CD4-positive, CD25-positive, alpha-beta regulatory T cell (primary cell): ENCODE results near the gene IGSF3. TPM values are rescaled to one million over a fixed set of nuclear protein-coding genes. Genes with fewer than 3 reads are reported as not detected.

ENCODE experiments used
- ATAC-seq, 2 donors: fragments of 150-1000 bp; cut with Tn5 transposase; one replicate each; pipeline ENCODE4 v1.10.0; 2021; ENCODE audit warnings: low read depth in 2 of 2, moderate number of reproducible peaks in 2 of 2, moderate library complexity in 1 of 2
- DNase-seq, 3 donors: peaks; one replicate each; pipeline versions ENCODE4 v3.0.0 to v3.0.0-alpha.2; 2012 to 2022; ENCODE audit warnings: mixed read lengths in 1 of 3
- H3K27ac ChIP-seq: one replicate; pipeline ENCODE4 v1.7.0; 2013; ENCODE audit warnings: mild to moderate bottlenecking, low read length; ENCODE audit not compliant: insufficient read depth, poor library complexity, severe bottlenecking
- H3K27me3 ChIP-seq: one replicate; pipeline ENCODE4 v1.7.0; 2013; ENCODE audit warnings: low read length; ENCODE audit not compliant: control insufficient read depth, insufficient read depth
- H3K36me3 ChIP-seq: one replicate; pipeline ENCODE4 v1.7.0; 2013; ENCODE audit warnings: mild to moderate bottlenecking, low read length, moderate library complexity; ENCODE audit not compliant: control insufficient read depth, insufficient read depth
- H3K4me1 ChIP-seq: 2 replicates; pipeline ENCODE4 v1.7.0; 2013; ENCODE audit warnings: mild to moderate bottlenecking, low read length; ENCODE audit not compliant: insufficient read depth, control insufficient read depth, poor library complexity, severe bottlenecking
- H3K4me3 ChIP-seq: one replicate; pipeline ENCODE4 v1.7.0; 2013; ENCODE audit warnings: low read depth, mild to moderate bottlenecking, low read length, moderate library complexity
- H3K9me3 ChIP-seq, 2 experiments: 1 replicate in 1 of 2; 2 replicates in 1 of 2; pipeline ENCODE4 v1.7.0; 2013; ENCODE audit warnings: low read length in 2 of 2, mild to moderate bottlenecking in 1 of 2, moderate library complexity in 1 of 2; ENCODE audit not compliant: control insufficient read depth in 2 of 2
- H3K27ac Mint-ChIP-seq, 3 donors: one replicate each; pipeline ENCODE4 v1.8.0; 2020 to 2022; ENCODE audit warnings: mild to moderate bottlenecking in 3 of 3, mixed read lengths in 3 of 3, moderate library complexity in 2 of 3
- H3K27me3 Mint-ChIP-seq: one replicate; pipeline ENCODE4 v1.8.0; 2022; ENCODE audit warnings: mild to moderate bottlenecking, mixed read lengths
- H3K36me3 Mint-ChIP-seq: one replicate; pipeline ENCODE4 v1.8.0; 2020; ENCODE audit warnings: mixed read lengths
- H3K4me1 Mint-ChIP-seq, 4 donors: one replicate each; pipeline ENCODE4 v1.8.0; 2020 to 2022; ENCODE audit warnings: mixed read lengths in 4 of 4, mild to moderate bottlenecking in 1 of 4
- H3K4me3 Mint-ChIP-seq, 4 donors: one replicate each; pipeline ENCODE4 v1.8.0; 2020 to 2022; ENCODE audit warnings: mild to moderate bottlenecking in 4 of 4, mixed read lengths in 4 of 4, moderate library complexity in 3 of 4
- H3K9me3 Mint-ChIP-seq, 7 donors: one replicate each; pipeline ENCODE4 v1.8.0; 2020 to 2022; ENCODE audit warnings: mixed read lengths in 7 of 7, mild to moderate bottlenecking in 3 of 7, moderate library complexity in 2 of 7
- polyA plus RNA-seq, 4 donors: library from polyadenylated mRNA; unstranded; fragments of 300-500 nt; fragmentation: Illumina TruSeq; gene quantifications; one replicate each; pipeline ENCODE4 v1.2.3, GENCODE V29; 2021
- total RNA-seq: library from RNA; stranded (reverse); gene quantifications from one replicate; pipeline ENCODE4 v1.2.3, GENCODE V29; 2022

IGSF3 gene
- total and polyA plus RNA-seq, 5 donors from 2014 or later, result 0.03 to 0.42 (median 0.21) TPM; not detected in 1

GRCh38 chr1:116586741-116587143 lies 80.8 kb downstream of the IGSF3 start:
- Mint-ChIP-seq H3K36me3 (no peaks in the 10 kb centered on the region), H3K27ac (no peak overlapping the region), H3K4me3 (no peak overlapping the region), H3K4me1 (peaks cover 0 to 5% (median 0%) of the 10 kb centered on the region in 4 donors), H3K9me3 (no peaks in the 10 kb centered on the region), H3K27me3 (no peaks in the 10 kb centered on the region)
- Histone ChIP-seq H3K9me3 (no peaks in the 10 kb centered on the region), H3K4me3 (no peak overlapping the region), H3K4me1 (no peaks in the 10 kb centered on the region), H3K36me3 (no peaks in the 10 kb centered on the region), H3K27me3 (no peaks in the 10 kb centered on the region), H3K27ac (no peak overlapping the region)
- DNase-seq (no peak), ATAC-seq (peak in 1 of 2 donors; percentile 20)

GRCh38 chr1:116585886-116586285 lies 81.6 kb downstream of the IGSF3 start:
- Mint-ChIP-seq H3K27me3 (no peaks in the 10 kb centered on the region), H3K36me3 (no peaks in the 10 kb centered on the region), H3K4me1 (peaks cover 0 to 5% (median 0%) of the 10 kb centered on the region in 4 donors), H3K4me3 (no peak overlapping the region), H3K27ac (peak overlapping the region in 1 of 3 donors; percentile 16), H3K9me3 (no peaks in the 10 kb centered on the region)
- H3K4me1 ChIP-seq, result no peaks in the 10 kb centered on the region
- no peak overlapping the region for H3K27ac ChIP-seq
- ATAC-seq (no peak), DNase-seq (no peak)
- no peaks in the 10 kb centered on the region for H3K9me3 ChIP-seq
- H3K36me3 ChIP-seq, result no peaks in the 10 kb centered on the region
- H3K27me3 ChIP-seq, result no peaks in the 10 kb centered on the region
- H3K4me3 ChIP-seq, result no peak overlapping the region

- no peaks in the 10 kb centered on the region for H3K4me1 Mint-ChIP-seq
- H3K4me3 Mint-ChIP-seq, result no peak overlapping the region
- ATAC-seq (no peak), DNase-seq (no peak)
- no peaks in the 10 kb centered on the region for H3K36me3 ChIP-seq
- H3K27ac ChIP-seq, result no peak overlapping the region
- no peaks in the 10 kb centered on the region for H3K27me3 Mint-ChIP-seq
- no peaks in the 10 kb centered on the region for H3K4me1 ChIP-seq
- no peak overlapping the region for H3K4me3 ChIP-seq
- H3K9me3 ChIP-seq, result no peaks in the 10 kb centered on the region
- peaks cover 0 to 1% (median 0%) of the 10 kb centered on the region in 7 donors for H3K9me3 Mint-ChIP-seq
- H3K36me3 Mint-ChIP-seq, result no peaks in the 10 kb centered on the region
- no peak overlapping the region for H3K27ac Mint-ChIP-seq
- H3K27me3 ChIP-seq, result no peaks in the 10 kb centered on the region
Observed at GRCh38 chr1:116581323-116581885, 86.1 kb downstream of the IGSF3 start.

DNA sequence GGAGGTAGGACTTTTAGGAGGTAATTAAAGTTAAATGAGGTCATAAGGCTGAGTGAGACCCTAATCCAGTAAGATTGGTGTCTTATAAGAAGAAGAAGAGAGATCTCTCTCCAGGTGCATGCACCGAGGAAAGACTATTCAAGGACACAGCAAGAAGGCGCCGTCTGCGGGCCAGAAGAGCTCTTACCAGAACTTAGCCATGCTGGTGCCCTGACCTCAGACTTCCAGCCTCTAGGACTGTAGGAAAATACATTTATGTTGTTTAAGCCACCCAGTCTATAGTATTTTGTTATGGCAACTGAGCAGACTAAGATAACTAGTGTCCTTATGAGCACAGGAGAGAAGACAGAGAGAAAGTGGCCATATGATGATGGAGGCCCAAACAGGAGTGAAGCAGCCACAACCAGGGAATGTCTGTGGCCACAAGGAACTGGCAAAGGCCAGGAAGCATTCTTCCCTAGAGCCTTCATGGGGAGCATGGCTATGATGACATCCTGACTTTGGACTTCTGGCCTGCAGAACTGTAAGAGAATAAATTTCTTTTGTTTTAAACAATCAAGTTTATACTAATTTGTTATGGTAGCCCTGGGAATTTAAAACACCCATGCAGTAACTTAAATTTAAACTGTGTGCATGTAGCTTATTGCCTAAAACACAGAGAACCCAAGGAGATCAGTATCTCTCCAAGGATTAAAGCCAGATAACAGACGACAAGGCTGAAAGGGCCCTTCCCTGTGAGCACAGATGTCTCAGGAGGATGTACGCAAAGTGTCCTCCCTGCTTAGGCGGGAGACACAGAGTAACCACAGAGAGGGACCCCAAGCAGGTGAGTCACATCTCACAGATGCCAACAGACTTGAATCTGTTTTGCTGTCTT lies 86.8 kb downstream of the IGSF3 start:
- H3K27ac ChIP-seq, result no peak overlapping the region
- no peak overlapping the region for H3K4me3 ChIP-seq
- no peak for ATAC-seq
- no peaks in the 10 kb centered on the region for H3K4me1 ChIP-seq
- H3K36me3 ChIP-seq, result no peaks in the 10 kb centered on the region
- Mint-ChIP-seq H3K9me3 (peaks cover 0 to 1% (median 0%) of the 10 kb centered on the region in 7 donors), H3K27me3 (no peaks in the 10 kb centered on the region), H3K27ac (no peak overlapping the region), H3K36me3 (no peaks in the 10 kb centered on the region), H3K4me3 (no peak overlapping the region), H3K4me1 (no peaks in the 10 kb centered on the region)
- H3K9me3 ChIP-seq, result no peaks in the 10 kb centered on the region
- no peak for DNase-seq
- no peaks in the 10 kb centered on the region for H3K27me3 ChIP-seq

DNA sequence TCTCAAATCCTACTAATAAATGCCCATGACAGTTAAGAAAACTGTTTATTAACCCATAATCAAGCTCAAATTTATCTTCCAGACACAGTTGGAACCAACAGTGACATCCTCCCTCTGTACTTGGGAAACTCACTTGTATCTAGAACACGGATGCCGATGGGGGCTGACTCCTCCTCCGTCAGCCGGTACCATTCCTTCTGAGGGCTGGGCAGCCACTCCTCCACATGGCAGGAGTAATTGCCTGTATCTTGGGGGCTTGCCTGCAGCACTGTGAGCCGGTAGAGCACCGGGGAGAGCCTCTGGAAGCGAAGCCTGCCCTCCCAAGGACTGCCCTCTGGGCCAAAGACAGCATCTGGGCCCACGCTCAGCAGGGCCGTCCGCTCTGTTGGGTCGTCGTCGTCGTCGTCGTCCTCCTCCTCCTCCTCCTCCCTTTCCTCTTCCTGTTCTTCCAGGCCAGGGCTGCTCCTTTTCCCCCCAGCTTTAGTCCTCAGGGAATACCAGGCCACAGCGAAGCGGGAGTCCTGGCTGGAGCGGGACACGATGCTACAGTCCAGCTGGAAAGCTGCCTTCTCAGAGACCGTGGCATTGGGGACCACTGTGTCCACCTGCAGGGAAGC lies 88.2 kb downstream of the IGSF3 start:
- DNase-seq, result no peak
- Histone ChIP-seq H3K27ac (no peak overlapping the region), H3K4me1 (no peaks in the 10 kb centered on the region), H3K36me3 (no peaks in the 10 kb centered on the region), H3K9me3 (no peaks in the 10 kb centered on the region), H3K4me3 (no peak overlapping the region), H3K27me3 (no peaks in the 10 kb centered on the region)
- no peak for ATAC-seq
- Mint-ChIP-seq H3K4me1 (peaks cover 0 to 6% (median 1%) of the 10 kb centered on the region in 4 donors), H3K36me3 (no peaks in the 10 kb centered on the region), H3K27ac (no peak overlapping the region), H3K9me3 (peaks cover 0 to 1% (median 0%) of the 10 kb centered on the region in 7 donors), H3K4me3 (no peak overlapping the region), H3K27me3 (no peaks in the 10 kb centered on the region)

- no peaks in the 10 kb centered on the region for H3K36me3 Mint-ChIP-seq
- H3K36me3 ChIP-seq, result no peaks in the 10 kb centered on the region
- H3K9me3 ChIP-seq, result no peaks in the 10 kb centered on the region
- no peak overlapping the region for H3K4me3 Mint-ChIP-seq
- DNase-seq (no peak), ATAC-seq (no peak)
- H3K27me3 Mint-ChIP-seq, result no peaks in the 10 kb centered on the region
- no peak overlapping the region for H3K4me3 ChIP-seq
- peaks cover 0 to 10% (median 1%) of the 10 kb centered on the region in 4 donors for H3K4me1 Mint-ChIP-seq
- no peak overlapping the region for H3K27ac Mint-ChIP-seq
- H3K9me3 Mint-ChIP-seq, result peaks cover 0 to 1% (median 0%) of the 10 kb centered on the region in 7 donors
- no peak overlapping the region for H3K27ac ChIP-seq
- H3K27me3 ChIP-seq, result no peaks in the 10 kb centered on the region
- no peaks in the 10 kb centered on the region for H3K4me1 ChIP-seq
Observed at GRCh38 chr1:116578581-116578980, 89.0 kb downstream of the IGSF3 start.

DNA sequence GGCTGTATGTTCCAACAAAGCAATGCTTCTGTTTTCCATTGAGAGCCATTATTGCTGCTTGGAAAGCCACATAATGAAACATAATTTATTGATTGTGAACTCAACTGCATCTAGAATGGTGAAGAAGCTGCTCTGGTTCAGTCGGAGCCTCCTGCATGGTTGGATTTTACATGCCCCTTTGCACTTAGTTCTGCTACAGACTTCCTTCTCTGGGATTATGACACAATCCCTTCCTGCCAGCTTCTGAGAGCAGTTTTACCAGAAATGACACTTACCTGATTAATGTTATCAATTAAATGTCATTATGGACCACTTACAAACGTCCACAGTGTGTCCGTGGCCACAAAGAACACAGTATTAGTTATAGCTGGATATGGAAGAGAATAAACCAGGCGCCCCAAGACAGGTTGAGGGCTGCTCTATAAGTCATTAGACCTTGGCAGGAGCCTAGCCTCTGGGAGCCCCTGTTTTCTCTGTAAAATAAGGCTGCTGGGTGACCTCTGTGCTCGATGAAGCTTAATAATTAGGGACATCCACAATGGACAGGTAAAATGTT lies 89.7 kb downstream of the IGSF3 start:
- no peaks in the 10 kb centered on the region for H3K27me3 Mint-ChIP-seq
- no peaks in the 10 kb centered on the region for H3K36me3 Mint-ChIP-seq
- H3K4me1 ChIP-seq, result no peaks in the 10 kb centered on the region
- no peaks in the 10 kb centered on the region for H3K9me3 ChIP-seq
- H3K4me3 ChIP-seq, result no peak overlapping the region
- H3K4me1 Mint-ChIP-seq, result peaks cover 0 to 14% (median 1%) of the 10 kb centered on the region in 4 donors
- H3K36me3 ChIP-seq, result no peaks in the 10 kb centered on the region
- H3K27me3 ChIP-seq, result no peaks in the 10 kb centered on the region
- peaks cover 0 to 1% (median 0%) of the 10 kb centered on the region in 7 donors for H3K9me3 Mint-ChIP-seq
- no peak overlapping the region for H3K27ac Mint-ChIP-seq
- H3K4me3 Mint-ChIP-seq, result no peak overlapping the region
- no peak for DNase-seq
- no peak for ATAC-seq
- H3K27ac ChIP-seq, result no peak overlapping the region
